Heart left ventricle (tissue), 13 donors: ENCODE measurements around the gene MYH10.

Experiments
- POLR2A ChIP-seq, 2 donors: fragments of 450-650 bp; IDR thresholded peaks; one replicate each; pipeline ENCODE4 v1.6.1; 2017; ENCODE audit warnings: antibody characterized with exemption in 2 of 2, mild to moderate bottlenecking in 2 of 2, moderate library complexity in 2 of 2
- TF ChIP-seq, protein P1 (sequence below), 12 donors: fragments of 200-600 bp; sonication (generic) in 4 of 12; IDR thresholded peaks; one replicate each; pipeline versions ENCODE4 v1.5.0 to v1.8.0; 2018 to 2022; ENCODE audit warnings: antibody characterized with exemption in 12 of 12, mild to moderate bottlenecking in 5 of 12
- donor health status: ischemic (EF 13 %, LVEDD 7.1; RV severe dilation, severe dysfunction).
- donor health status: DM: no; HTN: yes; CAD: no.
- donor health status: DM: no; HTN: no; CAD: no.
- donor health status: ischemic (EF 25% LVEDD 6.9; RV normal size, moderate dysfunction).
- donor health status: ischemic (EF 25% LVEDD 5.7; RV mildly dilated, moderate dysfunction).
- donor health status: ischemic (EF 35%, LVEDD 5.7; RV mildly dilated, moderate dysfunction).
- donor health status: nonischemic (EF 11% LVEDD 7.7; RV severe dilation, severe dysfunction).
- donor health status: DM: yes; HTN: yes; CAD: no.
- donor health status: PGD.
- donor health status: ischemic (EF 29% LVEDD 5.4; RV normal size, mild dysfunction).
- donor health status: nonischemic (EF 23%, LVEDD 6.1; RV moderate dilation, normal function).

GRCh38 chr17:8494506-8495111 lies 135.9 kb downstream of the MYH10 start:
- TF ChIP-seq, protein P1, sequence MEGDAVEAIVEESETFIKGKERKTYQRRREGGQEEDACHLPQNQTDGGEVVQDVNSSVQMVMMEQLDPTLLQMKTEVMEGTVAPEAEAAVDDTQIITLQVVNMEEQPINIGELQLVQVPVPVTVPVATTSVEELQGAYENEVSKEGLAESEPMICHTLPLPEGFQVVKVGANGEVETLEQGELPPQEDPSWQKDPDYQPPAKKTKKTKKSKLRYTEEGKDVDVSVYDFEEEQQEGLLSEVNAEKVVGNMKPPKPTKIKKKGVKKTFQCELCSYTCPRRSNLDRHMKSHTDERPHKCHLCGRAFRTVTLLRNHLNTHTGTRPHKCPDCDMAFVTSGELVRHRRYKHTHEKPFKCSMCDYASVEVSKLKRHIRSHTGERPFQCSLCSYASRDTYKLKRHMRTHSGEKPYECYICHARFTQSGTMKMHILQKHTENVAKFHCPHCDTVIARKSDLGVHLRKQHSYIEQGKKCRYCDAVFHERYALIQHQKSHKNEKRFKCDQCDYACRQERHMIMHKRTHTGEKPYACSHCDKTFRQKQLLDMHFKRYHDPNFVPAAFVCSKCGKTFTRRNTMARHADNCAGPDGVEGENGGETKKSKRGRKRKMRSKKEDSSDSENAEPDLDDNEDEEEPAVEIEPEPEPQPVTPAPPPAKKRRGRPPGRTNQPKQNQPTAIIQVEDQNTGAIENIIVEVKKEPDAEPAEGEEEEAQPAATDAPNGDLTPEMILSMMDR (IDR thresholded peaks at IDR 0.05) = no peak
- TF ChIP-seq POLR2A (IDR thresholded peaks at IDR 0.05) = no peak
